MG63 (cell line): ENCODE measurements around the gene PCDHGA9. TPM values are rescaled to one million over a fixed set of nuclear protein-coding genes. Genes with fewer than 3 reads are reported as not detected.
"Not testable (repeated sequence)": the region's sequence is repeated elsewhere in the genome, so short reads cannot be mapped to it uniquely, and the experiment has no call there.

Source experiments
- DNase-seq: peaks from one replicate; pipeline ENCODE4 v3.0.0-alpha.2; 2020
- H3K27me3 ChIP-seq: fragments of 250-450 bp; sonication (Bioruptor Pico); 2 replicates; pipeline ENCODE4 v1.5.1; 2020; ENCODE audit warnings: mild to moderate bottlenecking, moderate library complexity
- H3K36me3 ChIP-seq: fragments of 250-450 bp; sonication (Bioruptor Pico); 2 replicates; pipeline ENCODE4 v1.5.1; 2020; ENCODE audit warnings: mild to moderate bottlenecking, moderate library complexity
- H3K4me3 ChIP-seq: fragments of 250-450 bp; sonication (Bioruptor Pico); 2 replicates; pipeline ENCODE4 v1.5.1; 2020; ENCODE audit warnings: mild to moderate bottlenecking, moderate library complexity
- H3K9me3 ChIP-seq: fragments of 250-450 bp; sonication (Bioruptor Pico); 2 replicates; pipeline ENCODE4 v1.5.1; 2020; ENCODE audit warnings: mild to moderate bottlenecking, moderate library complexity
- total RNA-seq: library from RNA; depleted of rRNA; stranded (reverse); fragments of >200 nt; shearing (Covaris generic); gene quantifications from 2 replicates; pipeline ENCODE4 v1.2.3, GENCODE V29; 2014; ENCODE audit warnings: low replicate concordance; rRNA removed

PCDHGA9 gene
- total RNA-seq, 1 experiment from 2014 or later: not detected

DNA sequence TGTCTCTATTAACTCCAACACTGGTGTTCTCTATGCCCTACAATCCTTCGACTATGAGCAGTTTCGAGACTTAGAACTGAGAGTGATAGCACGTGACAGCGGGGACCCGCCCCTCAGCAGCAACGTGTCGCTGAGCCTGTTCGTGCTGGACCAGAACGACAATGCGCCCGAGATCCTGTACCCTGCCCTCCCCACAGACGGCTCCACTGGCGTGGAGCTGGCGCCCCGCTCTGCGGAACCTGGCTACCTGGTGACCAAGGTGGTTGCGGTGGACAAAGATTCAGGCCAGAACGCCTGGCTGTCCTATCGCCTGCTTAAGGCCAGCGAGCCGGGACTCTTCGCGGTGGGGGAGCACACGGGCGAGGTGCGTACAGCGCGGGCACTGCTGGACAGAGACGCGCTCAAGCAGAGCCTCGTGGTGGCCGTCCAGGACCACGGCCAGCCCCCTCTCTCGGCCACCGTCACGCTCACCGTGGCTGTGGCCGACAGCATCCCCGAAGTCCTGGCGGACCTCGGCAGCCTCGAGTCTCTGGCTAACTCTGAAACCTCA lies 20.2 kb downstream of the PCDHGA9 start:
- Histone ChIP-seq H3K4me3 (no peak overlapping the region), H3K27me3 (no peaks in the 10 kb centered on the region), H3K9me3 (peaks cover 12% of the 10 kb centered on the region; the same call in 1 of the 2 replicates), H3K36me3 (no peaks in the 10 kb centered on the region)
- no peak for DNase-seq

DNA sequence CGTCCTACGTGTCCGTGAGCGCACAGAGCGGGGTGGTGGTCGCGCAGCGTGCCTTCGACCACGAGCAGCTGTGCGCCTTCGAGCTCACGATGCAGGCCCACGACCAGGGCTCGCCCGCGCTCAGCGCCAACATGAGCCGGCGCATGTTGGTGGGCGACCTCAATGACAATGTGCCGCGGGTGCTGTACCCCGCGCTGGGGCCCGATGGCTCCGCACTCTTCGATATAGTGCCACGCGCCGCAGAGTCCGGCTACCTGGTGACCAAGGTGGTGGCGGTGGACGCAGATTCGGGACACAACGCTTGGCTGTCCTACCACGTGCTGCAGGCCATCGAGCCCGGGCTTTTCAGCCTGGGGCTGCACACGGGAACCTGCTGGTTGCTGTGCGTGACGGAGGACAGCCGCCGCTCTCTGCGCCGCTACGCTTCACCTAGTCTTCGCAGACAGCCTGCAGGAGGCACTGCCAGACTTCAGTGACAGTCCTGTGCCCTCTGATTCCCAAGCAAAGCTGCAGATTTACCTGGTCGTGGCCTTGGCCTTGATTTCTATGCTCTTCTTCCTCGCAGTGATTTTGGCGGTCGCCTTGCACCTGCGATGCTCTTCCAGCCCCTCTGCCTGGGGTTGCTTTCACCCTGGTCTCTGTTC lies 25.3 kb downstream of the PCDHGA9 start:
- Histone ChIP-seq H3K9me3 (peaks cover 4% of the 10 kb centered on the region; the same call in 1 of the 2 replicates), H3K36me3 (no peaks in the 10 kb centered on the region), H3K27me3 (no peaks in the 10 kb centered on the region), H3K4me3 (no peak overlapping the region)
- DNase-seq: no peak

DNA sequence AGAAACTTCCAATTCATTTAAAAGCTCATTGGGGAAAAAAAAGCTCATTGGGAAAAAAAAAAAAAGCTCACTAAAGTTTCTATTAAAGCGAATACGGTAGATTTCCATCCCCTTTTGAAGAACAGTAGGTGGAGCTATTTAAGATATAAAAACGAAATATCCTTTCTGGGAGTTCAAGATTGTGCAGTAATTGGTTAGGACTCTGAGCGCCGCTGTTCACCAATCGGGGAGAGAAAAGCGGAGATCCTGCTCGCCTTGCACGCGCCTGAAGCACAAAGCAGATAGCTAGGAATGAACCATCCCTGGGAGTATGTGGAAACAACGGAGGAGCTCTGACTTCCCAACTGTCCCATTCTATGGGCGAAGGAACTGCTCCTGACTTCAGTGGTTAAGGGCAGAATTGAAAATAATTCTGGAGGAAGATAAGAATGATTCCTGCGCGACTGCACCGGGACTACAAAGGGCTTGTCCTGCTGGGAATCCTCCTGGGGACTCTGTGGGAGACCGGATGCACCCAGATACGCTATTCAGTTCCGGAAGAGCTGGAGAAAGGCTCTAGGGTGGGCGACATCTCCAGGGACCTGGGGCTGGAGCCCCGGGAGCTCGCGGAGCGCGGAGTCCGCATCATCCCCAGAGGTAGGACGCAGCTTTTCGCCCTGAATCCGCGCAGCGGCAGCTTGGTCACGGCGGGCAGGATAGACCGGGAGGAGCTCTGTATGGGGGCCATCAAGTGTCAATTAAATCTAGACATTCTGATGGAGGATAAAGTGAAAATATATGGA lies 27.9 kb downstream of the PCDHGA9 start, which contains the start of gene PCDHGA12:
Gene PCDHGA12, plus strand, starts transcription at position 176 of the 782 bp plus-strand sequence. Its CDS starts 253 bp downstream, at position 429.
- no peaks in the 10 kb centered on the region for H3K27me3 ChIP-seq
- no peak within 1 kb of the TSS for H3K4me3 ChIP-seq
- DNase-seq: no peak
- no peaks in the 10 kb centered on the region for H3K36me3 ChIP-seq
- peaks cover 4% of the 10 kb centered on the region; the same call in 1 of the 2 replicates for H3K9me3 ChIP-seq

DNA sequence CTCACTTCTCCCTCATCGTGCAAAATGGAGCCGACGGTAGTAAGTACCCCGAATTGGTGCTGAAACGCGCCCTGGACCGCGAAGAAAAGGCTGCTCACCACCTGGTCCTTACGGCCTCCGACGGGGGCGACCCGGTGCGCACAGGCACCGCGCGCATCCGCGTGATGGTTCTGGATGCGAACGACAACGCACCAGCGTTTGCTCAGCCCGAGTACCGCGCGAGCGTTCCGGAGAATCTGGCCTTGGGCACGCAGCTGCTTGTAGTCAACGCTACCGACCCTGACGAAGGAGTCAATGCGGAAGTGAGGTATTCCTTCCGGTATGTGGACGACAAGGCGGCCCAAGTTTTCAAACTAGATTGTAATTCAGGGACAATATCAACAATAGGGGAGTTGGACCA lies 28.7 kb downstream of the PCDHGA9 start:
- no peaks in the 10 kb centered on the region for H3K36me3 ChIP-seq
- no peak for DNase-seq
- no peaks in the 10 kb centered on the region for H3K27me3 ChIP-seq
- peaks cover 4% of the 10 kb centered on the region; the same call in 1 of the 2 replicates for H3K9me3 ChIP-seq
- no peak overlapping the region for H3K4me3 ChIP-seq

DNA sequence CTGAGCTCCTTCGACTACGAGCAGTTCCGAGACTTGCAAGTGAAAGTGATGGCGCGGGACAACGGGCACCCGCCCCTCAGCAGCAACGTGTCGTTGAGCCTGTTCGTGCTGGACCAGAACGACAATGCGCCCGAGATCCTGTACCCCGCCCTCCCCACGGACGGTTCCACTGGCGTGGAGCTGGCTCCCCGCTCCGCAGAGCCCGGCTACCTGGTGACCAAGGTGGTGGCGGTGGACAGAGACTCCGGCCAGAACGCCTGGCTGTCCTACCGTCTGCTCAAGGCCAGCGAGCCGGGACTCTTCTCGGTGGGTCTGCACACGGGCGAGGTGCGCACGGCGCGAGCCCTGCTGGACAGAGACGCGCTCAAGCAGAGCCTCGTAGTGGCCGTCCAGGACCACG lies 29.7 kb downstream of the PCDHGA9 start:
- not testable (repeated sequence) for DNase-seq, H3K36me3 ChIP-seq, H3K4me3 ChIP-seq, H3K27me3 ChIP-seq, H3K9me3 ChIP-seq

DNA sequence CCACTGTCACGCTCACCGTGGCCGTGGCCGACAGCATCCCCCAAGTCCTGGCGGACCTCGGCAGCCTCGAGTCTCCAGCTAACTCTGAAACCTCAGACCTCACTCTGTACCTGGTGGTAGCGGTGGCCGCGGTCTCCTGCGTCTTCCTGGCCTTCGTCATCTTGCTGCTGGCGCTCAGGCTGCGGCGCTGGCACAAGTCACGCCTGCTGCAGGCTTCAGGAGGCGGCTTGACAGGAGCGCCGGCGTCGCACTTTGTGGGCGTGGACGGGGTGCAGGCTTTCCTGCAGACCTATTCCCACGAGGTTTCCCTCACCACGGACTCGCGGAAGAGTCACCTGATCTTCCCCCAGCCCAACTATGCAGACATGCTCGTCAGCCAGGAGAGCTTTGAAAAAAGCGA lies 30.1 kb downstream of the PCDHGA9 start:
- not testable (repeated sequence) for H3K27me3 ChIP-seq, H3K36me3 ChIP-seq, H3K9me3 ChIP-seq, H3K4me3 ChIP-seq, DNase-seq

DNA sequence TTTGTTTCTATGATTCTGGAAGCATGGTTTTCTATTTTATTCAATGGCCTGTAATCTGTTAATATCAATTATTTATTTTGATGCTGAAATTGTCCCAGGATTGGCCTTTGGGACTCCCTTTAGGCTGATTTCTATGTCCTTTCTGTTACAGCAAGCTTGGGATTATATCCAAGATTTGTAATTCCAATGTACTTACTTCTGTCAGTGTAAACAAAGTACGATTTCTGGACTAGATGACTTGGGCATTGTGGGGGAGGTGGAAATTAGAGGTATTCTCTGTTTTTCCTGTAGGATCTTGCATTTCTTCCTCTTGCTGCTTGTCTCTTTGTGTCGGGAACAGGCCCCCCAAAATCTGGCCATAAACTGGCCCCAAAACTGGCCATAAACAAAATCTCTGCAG lies 31.4 kb downstream of the PCDHGA9 start:
- no peak for DNase-seq
- H3K9me3 ChIP-seq: peaks cover 4% of the 10 kb centered on the region; the same call in 1 of the 2 replicates
- H3K4me3 ChIP-seq: no peak overlapping the region
- no peaks in the 10 kb centered on the region for H3K27me3 ChIP-seq
- H3K36me3 ChIP-seq: no peaks in the 10 kb centered on the region

DNA sequence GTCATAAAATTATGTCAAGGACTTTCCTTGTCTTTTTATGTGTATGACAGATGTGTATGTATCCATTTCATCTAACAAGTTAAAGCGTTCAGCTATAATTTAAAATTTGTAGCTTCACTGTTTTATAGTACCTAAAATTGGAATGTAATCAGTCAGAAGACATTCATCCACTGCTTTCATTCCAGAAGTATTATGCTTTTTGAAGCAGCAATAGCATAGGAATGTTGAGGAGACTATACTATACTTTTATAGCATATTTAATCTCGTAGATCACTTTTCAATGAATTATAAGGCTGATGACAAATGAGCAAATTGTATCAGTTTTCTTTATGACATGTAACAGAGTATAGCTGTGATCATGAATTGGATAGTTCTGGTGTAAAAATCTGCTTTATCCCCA lies 34.6 kb downstream of the PCDHGA9 start:
- H3K27me3 ChIP-seq: no peaks in the 10 kb centered on the region
- DNase-seq: no peak
- H3K9me3 ChIP-seq: no peaks in the 10 kb centered on the region
- no peak overlapping the region for H3K4me3 ChIP-seq
- H3K36me3 ChIP-seq: no peaks in the 10 kb centered on the region

DNA sequence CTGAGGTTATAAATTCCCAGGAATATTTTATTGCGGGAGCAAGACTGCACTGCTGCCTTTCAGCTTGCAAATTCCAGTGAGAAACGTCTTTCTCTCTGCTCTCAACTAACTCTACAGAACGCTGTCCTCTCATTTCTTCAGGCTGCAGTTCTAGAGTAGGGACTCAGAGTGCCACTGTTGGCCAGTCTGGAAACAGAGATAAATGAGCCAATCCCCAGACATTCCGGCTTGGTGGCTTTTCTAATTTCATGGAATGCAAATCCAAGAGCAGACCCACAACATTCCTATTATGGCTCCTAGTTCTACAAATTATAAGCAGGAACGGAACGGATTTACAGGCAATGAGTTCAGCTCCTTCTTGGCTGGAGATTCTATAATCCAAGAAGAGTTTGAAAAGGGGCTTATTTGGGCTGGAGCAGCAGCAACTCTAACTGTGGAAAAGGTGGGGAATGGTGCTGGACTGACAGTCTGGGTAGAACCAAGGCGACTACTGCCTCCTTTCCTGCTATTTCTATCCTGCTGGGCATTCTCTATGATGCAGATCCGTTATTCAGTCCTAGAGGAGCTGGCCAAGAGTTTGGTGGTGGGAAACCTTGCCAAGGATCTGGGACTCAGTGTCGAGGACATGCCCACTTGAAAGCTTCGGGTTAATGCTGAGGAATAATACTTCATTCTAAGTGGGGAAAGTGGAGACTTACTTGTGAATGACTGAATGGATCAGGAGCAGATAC lies 37.0 kb downstream of the PCDHGA9 start:
- Histone ChIP-seq H3K4me3 (no peak overlapping the region), H3K9me3 (no peaks in the 10 kb centered on the region), H3K36me3 (no peaks in the 10 kb centered on the region), H3K27me3 (no peaks in the 10 kb centered on the region)
- DNase-seq: no peak

DNA sequence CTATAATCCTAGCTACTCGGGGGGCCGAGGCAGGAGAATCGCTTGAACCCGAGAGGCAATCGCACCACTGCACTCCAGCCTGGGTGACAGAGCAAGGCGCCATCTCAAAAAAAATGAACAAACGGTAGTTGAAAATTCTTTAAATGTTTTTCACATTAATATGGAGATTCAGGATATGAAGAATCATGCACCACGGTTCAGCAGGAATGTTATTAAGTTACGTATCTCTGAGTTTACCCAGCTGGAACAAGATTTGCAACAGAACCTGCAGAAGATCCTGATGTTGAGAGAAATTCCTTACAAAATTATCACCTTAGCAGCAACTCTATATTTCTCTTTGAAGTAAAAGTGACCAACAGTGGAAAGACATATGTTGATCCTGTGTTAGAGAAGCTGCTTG lies 37.8 kb downstream of the PCDHGA9 start:
- H3K36me3 ChIP-seq: no peaks in the 10 kb centered on the region
- H3K27me3 ChIP-seq: no peaks in the 10 kb centered on the region
- no peaks in the 10 kb centered on the region for H3K9me3 ChIP-seq
- H3K4me3 ChIP-seq: no peak overlapping the region
- no peak for DNase-seq

DNA sequence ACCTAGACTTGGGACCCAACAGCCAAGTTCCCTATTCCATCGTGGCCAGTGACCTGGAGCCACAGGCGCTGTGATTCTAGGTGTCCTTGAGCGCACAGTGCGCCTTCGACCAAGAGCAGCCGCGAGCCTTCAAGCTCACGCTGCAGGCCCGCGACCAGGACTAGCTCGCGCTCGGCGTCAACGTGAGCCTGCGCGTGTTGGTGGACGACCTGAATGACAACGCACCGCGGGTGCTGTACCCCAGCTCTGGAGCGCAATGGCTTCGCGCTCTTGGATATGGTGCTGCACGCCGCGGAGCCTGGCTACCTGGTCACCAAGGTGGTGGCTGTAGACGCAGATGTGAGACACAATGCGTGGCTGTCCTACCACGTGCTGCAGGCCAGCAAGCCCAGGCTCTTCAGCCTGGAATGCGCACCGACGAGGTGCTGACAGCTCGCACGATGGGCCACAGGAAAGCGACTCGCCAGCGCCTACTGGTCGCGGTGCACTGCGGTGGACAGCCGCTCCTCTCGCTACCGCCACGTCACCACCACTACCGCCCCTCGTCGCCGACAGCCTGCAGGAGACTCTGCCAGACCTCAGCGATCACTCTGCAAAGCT lies 39.1 kb downstream of the PCDHGA9 start:
- H3K36me3 ChIP-seq: no peaks in the 10 kb centered on the region
- H3K27me3 ChIP-seq: no peaks in the 10 kb centered on the region
- DNase-seq: no peak

More for the DNA sequence above, 39.1 kb downstream of the PCDHGA9 start:
- H3K9me3 ChIP-seq: no peaks in the 10 kb centered on the region
- H3K4me3 ChIP-seq: no peak overlapping the region

Other genes starting within 250 kb of the PCDHGA9 start
- 0.46 TPM in 1 of 2 replicates, not detected in the other for gene PCDHB7, start 230.1 kb upstream of the PCDHGA9 start, total RNA-seq
- not detected in 2 replicates for gene PCDHB8, start 225.0 kb upstream of the PCDHGA9 start, total RNA-seq
- 0.10 and 1.2 TPM in 2 replicates for gene PCDHB16, start 220.4 kb upstream of the PCDHGA9 start, total RNA-seq
- 1.9 TPM in 1 of 2 replicates, not detected in the other for gene PCDHB9, start 215.6 kb upstream of the PCDHGA9 start, total RNA-seq
- 0.10 TPM in 1 of 2 replicates, not detected in the other for gene PCDHB10, start 210.4 kb upstream of the PCDHGA9 start, total RNA-seq
- 1.0 TPM in 1 of 2 replicates, not detected in the other for gene PCDHB11, start 203.2 kb upstream of the PCDHGA9 start, total RNA-seq
- gene PCDHB12, start 194.1 kb upstream of the PCDHGA9 start, total RNA-seq: 0.16 TPM in 1 of 2 replicates, not detected in the other
- 0.40 TPM in 1 of 2 replicates, not detected in the other for gene PCDHB13, start 188.9 kb upstream of the PCDHGA9 start, total RNA-seq
- 0.74 and 3.8 TPM in 2 replicates for gene PCDHB14, start 179.4 kb upstream of the PCDHGA9 start, total RNA-seq
- gene PCDHB15, start 157.4 kb upstream of the PCDHGA9 start, total RNA-seq: 0.07 and 2.0 TPM in 2 replicates
- gene SLC25A2, start 98.7 kb upstream of the PCDHGA9 start, total RNA-seq: not detected in 2 replicates
- gene TAF7, start 82.0 kb upstream of the PCDHGA9 start, total RNA-seq: 183 and 217 TPM in 2 replicates
- gene PCDHGA1, start 72.3 kb upstream of the PCDHGA9 start, total RNA-seq: 0.42 and 0.56 TPM in 2 replicates
- gene PCDHGA2, start 64.0 kb upstream of the PCDHGA9 start, total RNA-seq: not detected in 2 replicates
- gene PCDHGA3, start 58.9 kb upstream of the PCDHGA9 start, total RNA-seq: not detected in 2 replicates
- gene PCDHGB1, start 52.7 kb upstream of the PCDHGA9 start, total RNA-seq: 0.59 and 1.3 TPM in 2 replicates
- 0.23 and 0.44 TPM in 2 replicates for gene PCDHGA4, start 47.8 kb upstream of the PCDHGA9 start, total RNA-seq
- gene PCDHGB2, start 42.8 kb upstream of the PCDHGA9 start, total RNA-seq: 1.6 and 2.5 TPM in 2 replicates
- not detected in 2 replicates for gene PCDHGA5, start 38.6 kb upstream of the PCDHGA9 start, total RNA-seq
- 0.81 TPM in 1 of 2 replicates, not detected in the other for gene PCDHGB3, start 32.5 kb upstream of the PCDHGA9 start, total RNA-seq
- gene PCDHGA6, start 28.9 kb upstream of the PCDHGA9 start, total RNA-seq: 0.20 and 2.3 TPM in 2 replicates
- 0.07 and 0.67 TPM in 2 replicates for gene PCDHGA7, start 20.0 kb upstream of the PCDHGA9 start, total RNA-seq
- gene PCDHGB4, start 15.1 kb upstream of the PCDHGA9 start, total RNA-seq: 0.17 and 0.26 TPM in 2 replicates
- gene PCDHGA8, start 10.1 kb upstream of the PCDHGA9 start, total RNA-seq: 0.03 and 0.59 TPM in 2 replicates
- gene PCDHGB5, start 4.8 kb upstream of the PCDHGA9 start, total RNA-seq: 0.53 TPM in 1 of 2 replicates, not detected in the other
- gene PCDHGB6, start 5.2 kb downstream of the PCDHGA9 start, total RNA-seq: not detected in 2 replicates
- 1.0 and 1.2 TPM in 2 replicates for gene PCDHGA10, start 10.2 kb downstream of the PCDHGA9 start, total RNA-seq
- gene PCDHGB7, start 14.9 kb downstream of the PCDHGA9 start, total RNA-seq: 0.10 TPM in 1 of 2 replicates, not detected in the other
- not detected in 2 replicates for gene PCDHGA11, start 18.3 kb downstream of the PCDHGA9 start, total RNA-seq
- not detected in 2 replicates for gene PCDHGA12, start 27.7 kb downstream of the PCDHGA9 start, total RNA-seq
- gene PCDHGC3, start 73.2 kb downstream of the PCDHGA9 start, total RNA-seq: 42.3 and 49.8 TPM in 2 replicates
- gene PCDHGC4, start 82.3 kb downstream of the PCDHGA9 start, total RNA-seq: not detected in 2 replicates
- 0.46 TPM in 1 of 2 replicates, not detected in the other for gene PCDHGC5, start 86.3 kb downstream of the PCDHGA9 start, total RNA-seq
- 28.4 and 43.9 TPM in 2 replicates for gene DIAPH1, start 216.2 kb downstream of the PCDHGA9 start, total RNA-seq
- 122 and 169 TPM in 2 replicates for gene HDAC3, start 234.1 kb downstream of the PCDHGA9 start, total RNA-seq
- gene RELL2, start 234.2 kb downstream of the PCDHGA9 start, total RNA-seq: 13.2 and 15.1 TPM in 2 replicates
- 3.4 and 5.8 TPM in 2 replicates for gene FCHSD1, start 248.6 kb downstream of the PCDHGA9 start, total RNA-seq